HepG2 (cell line): ENCODE data around the gene TBC1D24. TPM values are rescaled to one million over a fixed set of nuclear protein-coding genes. Genes with fewer than 3 reads are reported as not detected.
A peak's percentile ranks its signal among the peaks of the same experiment; 100 is the strongest.

ENCODE experiments used
- DR1 ChIP-seq: sonication (generic); formaldehyde crosslinking; IDR thresholded peaks from 2 replicates; pipeline ENCODE4 v1.8.0; 2021; ENCODE audit warnings: mild to moderate bottlenecking, missing genetic modification reagents, inconsistent platforms
- GABPB1 ChIP-seq: IDR thresholded peaks from 2 replicates; pipeline ENCODE4 v1.6.1; 2016; ENCODE audit warnings: mild to moderate bottlenecking, missing genetic modification reagents, moderate library complexity, missing compliant biosample characterization
- HOXA9 ChIP-seq: sonication (generic); formaldehyde crosslinking; IDR thresholded peaks from 2 replicates; pipeline ENCODE4 v1.8.1; 2022; ENCODE audit warnings: missing genetic modification reagents, mild to moderate bottlenecking, moderate library complexity, borderline replicate concordance
- KDM2A ChIP-seq: sonication (generic); formaldehyde crosslinking; IDR thresholded peaks from 2 replicates; pipeline ENCODE4 v1.4.0; 2020; ENCODE audit warnings: low read depth, missing genetic modification reagents, borderline replicate concordance
- KLF12 ChIP-seq: sonication (generic); formaldehyde crosslinking; IDR thresholded peaks from 2 replicates; pipeline ENCODE4 v1.4.0; 2020; ENCODE audit warnings: missing genetic modification reagents, borderline replicate concordance
- MBNL3 ChIP-seq: fragments of 250-450 bp; sonication (Bioruptor Pico); conservative IDR thresholded peaks from 2 replicates; pipeline ENCODE4 v1.8.0; 2022; ENCODE audit warnings: mild to moderate bottlenecking, inconsistent platforms
- NR2C2 ChIP-seq: sonication (generic); formaldehyde crosslinking; IDR thresholded peaks from 2 replicates; pipeline ENCODE4 v1.4.0; 2020; ENCODE audit warnings: missing genetic modification reagents, mild to moderate bottlenecking, moderate library complexity, borderline replicate concordance
- NR2F6 ChIP-seq, 2 experiments: IDR thresholded peaks; 2 replicates each; pipeline ENCODE4 v1.6.1; 2016; ENCODE audit warnings: antibody characterized with exemption in 1 of 2, mild to moderate bottlenecking in 1 of 2
- POLR2G ChIP-seq: fragments of 200-400 bp; formaldehyde crosslinking; IDR thresholded peaks from 2 replicates; pipeline ENCODE4 v1.6.1; 2018; ENCODE audit warnings: mild to moderate bottlenecking, low read depth, low read length, moderate library complexity
- TBX2 ChIP-seq: sonication (generic); formaldehyde crosslinking; IDR thresholded peaks from 2 replicates; pipeline ENCODE4 v1.5.0; 2020; ENCODE audit warnings: missing genetic modification reagents, mild to moderate bottlenecking, borderline replicate concordance
- ZFY ChIP-seq: sonication (generic); formaldehyde crosslinking; IDR thresholded peaks from 2 replicates; pipeline ENCODE4 v1.4.0; 2020; ENCODE audit warnings: missing genetic modification reagents
- ZKSCAN1 ChIP-seq: fragments of 150-350 bp; IDR thresholded peaks from 2 replicates; pipeline ENCODE4 v1.6.1; 2014; ENCODE audit warnings: low read length
- ZNF441 ChIP-seq: sonication (generic); formaldehyde crosslinking; IDR thresholded peaks from 2 replicates; pipeline ENCODE4 v1.7.0; 2021; ENCODE audit warnings: missing genetic modification reagents, borderline replicate concordance
- ZNF569 ChIP-seq: sonication (generic); formaldehyde crosslinking; IDR thresholded peaks from 2 replicates; pipeline ENCODE4 v1.5.0; 2020; ENCODE audit warnings: mild to moderate bottlenecking, missing genetic modification reagents, moderate library complexity, borderline replicate concordance
- ZNF619 ChIP-seq: sonication (generic); formaldehyde crosslinking; IDR thresholded peaks from 2 replicates; pipeline ENCODE4 v1.4.0; 2020; ENCODE audit warnings: mild to moderate bottlenecking, missing genetic modification reagents
- ZNF737 ChIP-seq: sonication (generic); formaldehyde crosslinking; IDR thresholded peaks from 2 replicates; pipeline ENCODE4 v1.5.0; 2020; ENCODE audit warnings: missing genetic modification reagents, mild to moderate bottlenecking, borderline replicate concordance
- ZNF766 ChIP-seq: sonication (generic); formaldehyde crosslinking; IDR thresholded peaks from 2 replicates; pipeline ENCODE4 v1.5.0; 2020; ENCODE audit warnings: missing genetic modification reagents, borderline replicate concordance
- ZNF777 ChIP-seq: sonication (generic); formaldehyde crosslinking; IDR thresholded peaks from 2 replicates; pipeline ENCODE4 v1.4.0; 2020; ENCODE audit warnings: missing genetic modification reagents
- polyA plus RNA-seq, 8 experiments: library from polyadenylated mRNA; depleted of rRNA in 3 of 8; stranded (reverse) in 7 of 8; unstranded in 1 of 8; fragments of >200 nt; fragmentation: Illumina TruSeq in 4 of 8; extraction: Trizol in 4 of 8; gene quantifications; 2 replicates each; pipeline versions ENCODE4 v1.2.1 to v1.2.3, GENCODE V29; 2011 to 2016; ENCODE audit warnings: low read depth in 4 of 8, missing spikeins in 1 of 8, mixed read lengths in 1 of 8; ENCODE audit not compliant: insufficient read depth in 1 of 8
- total RNA-seq, 5 experiments: library from RNA; depleted of rRNA; stranded (reverse); fragments of >200 nt; fragmentation: Illumina TruSeq; extraction: Trizol; gene quantifications; 2 replicates each; pipeline ENCODE4 v1.2.3, GENCODE V29; 2016; ENCODE audit warnings: low read depth in 1 of 5
- TF ChIP-seq, protein P1 (sequence below): sonication (generic); formaldehyde crosslinking; IDR thresholded peaks from 2 replicates; pipeline ENCODE4 v1.5.0; 2020; ENCODE audit warnings: missing genetic modification reagents, mild to moderate bottlenecking, borderline replicate concordance
- TF ChIP-seq, protein P2 (sequence below): IDR thresholded peaks from 2 replicates; pipeline ENCODE4 v1.6.1; 2016; ENCODE audit warnings: mild to moderate bottlenecking
- TF ChIP-seq, protein P3 (sequence below): sonication (generic); formaldehyde crosslinking; conservative IDR thresholded peaks from 2 replicates; pipeline ENCODE4 v1.8.0; 2022; ENCODE audit warnings: low read depth, missing genetic modification reagents

The TBC1D24 gene
- total and polyA plus RNA-seq, 2 of the 13 experiments (the other 11 are each of a cell fraction or from before 2014, with no cell fraction given): 7.7 to 13.7 TPM

DNA sequence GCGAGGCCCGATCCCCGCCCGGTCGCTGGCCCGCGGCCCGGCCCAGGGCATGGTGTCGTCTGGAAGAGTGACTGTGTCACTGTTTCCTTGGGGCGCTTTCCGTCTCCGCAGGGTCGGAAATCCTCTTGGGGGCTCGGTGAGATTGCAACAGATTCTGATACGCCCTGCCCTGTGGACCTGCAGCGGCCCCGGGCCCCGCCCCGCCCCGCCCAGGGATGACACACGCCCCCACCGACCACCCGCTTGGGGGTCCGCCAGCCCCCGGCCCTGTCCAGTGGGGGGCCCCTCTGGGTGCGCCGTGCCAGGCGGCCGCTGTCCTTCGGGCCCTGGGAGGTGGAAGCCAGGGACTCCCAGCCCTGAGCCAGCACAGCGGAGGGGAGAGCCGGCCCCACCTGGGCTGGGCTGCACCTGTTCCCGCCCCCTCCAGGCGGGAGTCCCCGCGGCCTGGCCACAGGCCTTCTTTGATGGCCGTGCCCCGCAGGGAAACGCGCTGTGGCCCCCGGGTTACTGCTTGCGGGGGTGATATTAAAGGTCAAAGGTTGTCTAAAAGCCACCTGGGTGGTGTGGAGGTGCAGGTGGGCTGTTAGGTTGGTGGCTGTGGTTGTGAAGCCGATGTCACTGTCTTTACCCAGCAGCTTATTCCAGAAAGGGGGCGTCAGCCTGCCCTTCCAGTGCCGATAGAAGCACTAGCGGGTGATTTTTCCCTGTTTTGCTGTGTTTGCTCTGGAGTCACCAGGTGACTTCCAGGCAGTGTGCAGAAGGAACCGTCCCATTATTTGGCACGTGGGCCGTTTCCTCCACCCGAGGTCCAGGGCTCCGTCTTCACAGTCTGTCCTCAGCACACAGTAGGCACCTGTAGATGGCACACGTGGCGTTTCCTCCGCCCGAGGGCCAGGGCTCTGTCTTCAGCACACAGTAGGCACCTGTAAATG is 752 bp downstream of the TBC1D24 start (continued):
- TF ChIP-seq, protein P1, sequence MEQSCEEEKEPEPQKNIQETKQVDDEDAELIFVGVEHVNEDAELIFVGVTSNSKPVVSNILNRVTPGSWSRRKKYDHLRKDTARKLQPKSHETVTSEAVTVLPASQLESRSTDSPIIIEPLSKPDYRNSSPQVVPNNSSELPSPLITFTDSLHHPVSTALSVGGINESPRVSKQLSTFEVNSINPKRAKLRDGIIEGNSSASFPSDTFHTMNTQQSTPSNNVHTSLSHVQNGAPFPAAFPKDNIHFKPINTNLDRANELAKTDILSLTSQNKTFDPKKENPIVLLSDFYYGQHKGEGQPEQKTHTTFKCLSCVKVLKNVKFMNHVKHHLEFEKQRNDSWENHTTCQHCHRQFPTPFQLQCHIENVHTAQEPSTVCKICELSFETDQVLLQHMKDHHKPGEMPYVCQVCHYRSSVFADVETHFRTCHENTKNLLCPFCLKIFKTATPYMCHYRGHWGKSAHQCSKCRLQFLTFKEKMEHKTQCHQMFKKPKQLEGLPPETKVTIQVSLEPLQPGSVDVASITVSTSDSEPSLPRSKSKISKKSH (CRISPR knock-in tag): peak; percentile 44; the same call in 1 of the 2 replicates
- TF ChIP-seq NR2F6 (IDR thresholded peaks at IDR 0.05) (no peak), NR2F6 (CRISPR knock-in tag; IDR thresholded peaks at IDR 0.05) (peak; percentile 32; the same call in 1 of the 2 replicates), KDM2A (CRISPR knock-in tag) (peak; percentile 13; the same call in 1 of the 2 replicates), NR2C2 (CRISPR knock-in tag) (no peak; the same call in 1 of the 2 replicates), ZNF766 (0 out of 2 replicates have a peak, but pooled peaks have one; percentile 6), TBX2 (CRISPR knock-in tag) (peak; percentile 16; the same call in 1 of the 2 replicates), ZFY (CRISPR knock-in tag) (peak; percentile 57; the same call in 1 of the 2 replicates), MBNL3 (no peak), KLF12 (CRISPR knock-in tag) (peak; percentile 55; the same call in 1 of the 2 replicates), ZNF441 (CRISPR knock-in tag) (0 out of 2 replicates have a peak, but pooled peaks have one; percentile 55), ZKSCAN1 (peak; percentile 89), ZNF569 (CRISPR knock-in tag) (no peak), ZNF619 (CRISPR knock-in tag) (0 out of 2 replicates have a peak, but pooled peaks have one; percentile 1), DR1 (no peak), HOXA9 (CRISPR knock-in tag) (no peak), POLR2G (0 out of 2 replicates have a peak, but pooled peaks have one; percentile 14), ZNF777 (CRISPR knock-in tag) (no peak), GABPB1 (CRISPR knock-in tag) (peak; percentile 38; the same call in 1 of the 2 replicates), ZNF737 (CRISPR knock-in tag) (no peak)
- TF ChIP-seq, protein P2, sequence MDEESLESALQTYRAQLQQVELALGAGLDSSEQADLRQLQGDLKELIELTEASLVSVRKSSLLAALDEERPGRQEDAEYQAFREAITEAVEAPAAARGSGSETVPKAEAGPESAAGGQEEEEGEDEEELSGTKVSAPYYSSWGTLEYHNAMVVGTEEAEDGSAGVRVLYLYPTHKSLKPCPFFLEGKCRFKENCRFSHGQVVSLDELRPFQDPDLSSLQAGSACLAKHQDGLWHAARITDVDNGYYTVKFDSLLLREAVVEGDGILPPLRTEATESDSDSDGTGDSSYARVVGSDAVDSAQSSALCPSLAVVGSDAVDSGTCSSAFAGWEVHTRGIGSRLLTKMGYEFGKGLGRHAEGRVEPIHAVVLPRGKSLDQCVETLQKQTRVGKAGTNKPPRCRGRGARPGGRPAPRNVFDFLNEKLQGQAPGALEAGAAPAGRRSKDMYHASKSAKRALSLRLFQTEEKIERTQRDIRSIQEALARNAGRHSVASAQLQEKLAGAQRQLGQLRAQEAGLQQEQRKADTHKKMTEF (CRISPR knock-in tag): no peak
- TF ChIP-seq, protein P3, sequence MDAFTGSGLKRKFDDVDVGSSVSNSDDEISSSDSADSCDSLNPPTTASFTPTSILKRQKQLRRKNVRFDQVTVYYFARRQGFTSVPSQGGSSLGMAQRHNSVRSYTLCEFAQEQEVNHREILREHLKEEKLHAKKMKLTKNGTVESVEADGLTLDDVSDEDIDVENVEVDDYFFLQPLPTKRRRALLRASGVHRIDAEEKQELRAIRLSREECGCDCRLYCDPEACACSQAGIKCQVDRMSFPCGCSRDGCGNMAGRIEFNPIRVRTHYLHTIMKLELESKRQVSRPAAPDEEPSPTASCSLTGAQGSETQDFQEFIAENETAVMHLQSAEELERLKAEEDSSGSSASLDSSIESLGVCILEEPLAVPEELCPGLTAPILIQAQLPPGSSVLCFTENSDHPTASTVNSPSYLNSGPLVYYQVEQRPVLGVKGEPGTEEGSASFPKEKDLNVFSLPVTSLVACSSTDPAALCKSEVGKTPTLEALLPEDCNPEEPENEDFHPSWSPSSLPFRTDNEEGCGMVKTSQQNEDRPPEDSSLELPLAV: no peak
